Thyroid gland (tissue), 4 donors: ENCODE measurements around the gene MAN2A2. TPM values are rescaled to one million over a fixed set of nuclear protein-coding genes. Genes with fewer than 3 reads are reported as not detected.

Source experiments
- DNase-seq, 2 donors: peaks; one replicate each; pipeline ENCODE4 v3.0.0-alpha.2; 2019
- H3K27ac ChIP-seq, 3 donors: fragments of 200-600 bp; sonication (generic); 1 replicate in 2 of 3; 2 replicates in 1 of 3; pipeline ENCODE4 v1.5.1; 2016 to 2019; ENCODE audit warnings: mild to moderate bottlenecking in 1 of 3, moderate library complexity in 1 of 3
- H3K27me3 ChIP-seq: fragments of 200-600 bp; sonication (generic); one replicate; pipeline ENCODE4 v1.5.1; 2019
- H3K36me3 ChIP-seq, 2 donors: fragments of 200-600 bp; sonication (generic); one replicate each; pipeline ENCODE4 v1.5.1; 2016 to 2019
- H3K4me1 ChIP-seq, 2 donors: fragments of 200-600 bp; sonication (generic); one replicate each; pipeline ENCODE4 v1.5.1; 2017 to 2019
- H3K4me3 ChIP-seq, 3 donors: fragments of 200-600 bp; sonication (generic); replicated peaks in 1 of 3; 1 replicate in 2 of 3; 2 replicates in 1 of 3; pipeline ENCODE4 v1.5.1; 2016; ENCODE audit warnings: mild to moderate bottlenecking in 1 of 3
- H3K9me3 ChIP-seq: fragments of 200-600 bp; sonication (generic); one replicate; pipeline ENCODE4 v1.5.1; 2017
- CTCF ChIP-seq, 6 experiments: fragments of 200-600 bp in 3 of 6; fragments of 450-650 bp in 3 of 6; sonication (generic) in 3 of 6; IDR thresholded peaks; one replicate each; pipeline ENCODE4 v1.5.1; 2016 to 2019; ENCODE audit warnings: antibody characterized with exemption in 6 of 6, mild to moderate bottlenecking in 2 of 6, inconsistent platforms in 1 of 6, moderate library complexity in 1 of 6
- POLR2A ChIP-seq, 2 donors: fragments of 450-650 bp; IDR thresholded peaks; one replicate each; pipeline ENCODE4 v1.6.1; 2017; ENCODE audit warnings: antibody characterized with exemption in 2 of 2, mild to moderate bottlenecking in 2 of 2, moderate library complexity in 1 of 2
- WGBS, 2 donors: methylation state at CpG; one replicate each; pipeline ENCODE4 v1.1.5; 2017; 5-methylcytosine and 5-hydroxymethylcytosine counted together
- intact Hi-C: fragments of 100-400 bp; cut with DNase I; formaldehyde crosslinking; loops from one replicate; pipeline ENCODE4 v1.15.1; 2023
- small RNA-seq: library from RNA; depleted of rRNA; stranded (forward); fragments of <200 nt; gene quantifications from one replicate; pipeline ENCODE3, GENCODE V24; 2016
- total RNA-seq, 4 donors: library from RNA; depleted of rRNA; stranded (reverse); fragments of >200 nt; gene quantifications; one replicate each; pipeline ENCODE4 v1.2.3, GENCODE V29; 2016

MAN2A2 gene
- total RNA-seq, 4 donors from 2014 or later: 30.1 to 129 (median 58.9) TPM

GRCh38 chr15:90966262-90966661 lies 63.2 kb downstream of the MAN2A2 start:
- Histone ChIP-seq H3K27me3 (no peaks in the 10 kb centered on the region), H3K36me3 (peaks cover 3 to 11% of the 10 kb centered on the region in 2 donors), H3K4me1 (no peaks in the 10 kb centered on the region), H3K27ac (no peak overlapping the region), H3K4me3 (no peak overlapping the region), H3K9me3 (no peaks in the 10 kb centered on the region)
- intact Hi-C loops: no loop called here
- TF ChIP-seq POLR2A (IDR thresholded peaks at IDR 0.05) (no peak), CTCF (IDR thresholded peaks at IDR 0.05) (no peak)
- WGBS, 2 donors: 89 to 92% methylated on average over 9 of the region's 9 CpGs
- DNase-seq: no peak

GRCh38 chr15:90967206-90967605 lies 64.1 kb downstream of the MAN2A2 start:
- H3K4me3 ChIP-seq: no peak overlapping the region
- peaks cover 0 to 3% of the 10 kb centered on the region in 2 donors for H3K36me3 ChIP-seq
- H3K4me1 ChIP-seq: no peaks in the 10 kb centered on the region
- WGBS, 2 donors: 95 to 98% methylated on average over 5 of the region's 5 CpGs
- TF ChIP-seq POLR2A (IDR thresholded peaks at IDR 0.05) (no peak), CTCF (IDR thresholded peaks at IDR 0.05) (no peak)
- no peak for DNase-seq
- H3K27me3 ChIP-seq: no peaks in the 10 kb centered on the region
- intact Hi-C loops: no loop called here
- no peak overlapping the region for H3K27ac ChIP-seq
- no peaks in the 10 kb centered on the region for H3K9me3 ChIP-seq

- no peaks in the 10 kb centered on the region for H3K27me3 ChIP-seq
- DNase-seq: no peak
- H3K4me3 ChIP-seq: no peak overlapping the region
- no peak overlapping the region for H3K27ac ChIP-seq
- no peak for TF ChIP-seq CTCF (IDR thresholded peaks at IDR 0.05)
- no peaks in the 10 kb centered on the region for H3K4me1 ChIP-seq
- intact Hi-C loops: no loop called here
- H3K9me3 ChIP-seq: no peaks in the 10 kb centered on the region
- 100% methylated on average over 1 of the region's 1 CpG for WGBS, 2 donors
- no peaks in the 10 kb centered on the region for H3K36me3 ChIP-seq
These were observed 65.3 kb downstream of the MAN2A2 start for GRCh38 chr15:90968434-90968833.

GRCh38 chr15:90970274-90970673 lies 67.2 kb downstream of the MAN2A2 start:
- H3K27ac ChIP-seq: no peak overlapping the region
- H3K4me1 ChIP-seq: no peaks in the 10 kb centered on the region
- no peaks in the 10 kb centered on the region for H3K36me3 ChIP-seq
- H3K4me3 ChIP-seq: no peak overlapping the region
- no peaks in the 10 kb centered on the region for H3K9me3 ChIP-seq
- TF ChIP-seq POLR2A (IDR thresholded peaks at IDR 0.05): no peak
- no peak for TF ChIP-seq CTCF (IDR thresholded peaks at IDR 0.05)
- WGBS, 2 donors: 96 to 97% methylated on average over 7 of the region's 7 CpGs
- DNase-seq: no peak
- intact Hi-C loops: no loop called here
- no peaks in the 10 kb centered on the region for H3K27me3 ChIP-seq

GRCh38 chr15:90972133-90972532 lies 69.0 kb downstream of the MAN2A2 start:
- TF ChIP-seq POLR2A (IDR thresholded peaks at IDR 0.05) (no peak), CTCF (IDR thresholded peaks at IDR 0.05) (no peak)
- Histone ChIP-seq H3K27me3 (no peaks in the 10 kb centered on the region), H3K4me3 (no peak overlapping the region), H3K4me1 (no peaks in the 10 kb centered on the region), H3K27ac (no peak overlapping the region), H3K36me3 (no peaks in the 10 kb centered on the region), H3K9me3 (no peaks in the 10 kb centered on the region)
- no peak for DNase-seq
- intact Hi-C loops: no loop called here
- 96 to 97% methylated on average over 5 of the region's 5 CpGs for WGBS, 2 donors

Small RNA genes lying within 50 kb of the gene (small RNA-seq; reads per million reads assigned to genes)
- gene RN7SL363P: not detected

Other genes starting within 250 kb of the MAN2A2 start
- 1 to 10 TPM in 3 of 4 donors, under 1 TPM in 1; 0.67 to 1.3 (median 1.2) TPM for gene BLM, start 186.0 kb upstream of the MAN2A2 start, total RNA-seq
- gene FURIN, start 34.7 kb upstream of the MAN2A2 start, total RNA-seq: 100 to 1,000 TPM in 2 of 4 donors, 10 to 100 TPM in 2; 88.6 to 128 (median 102) TPM
- gene FES, start 18.8 kb upstream of the MAN2A2 start, total RNA-seq: 10 to 100 TPM; 34.1 to 44.5 (median 36.0) TPM
- 10 to 100 TPM; 13.3 to 25.7 (median 18.0) TPM for gene HDDC3, start 29.2 kb downstream of the MAN2A2 start, total RNA-seq
- gene UNC45A, start 32.0 kb downstream of the MAN2A2 start, total RNA-seq: 10 to 100 TPM; 26.3 to 59.3 (median 43.9) TPM
- gene RCCD1, start 51.6 kb downstream of the MAN2A2 start, total RNA-seq: 10 to 100 TPM in 2 of 4 donors, 1 to 10 TPM in 2; 7.6 to 15.2 (median 9.9) TPM
- 10 to 100 TPM in 1 of 4 donors, 1 to 10 TPM in 3; 3.6 to 12.9 (median 7.2) TPM for gene PRC1, start 91.2 kb downstream of the MAN2A2 start, total RNA-seq
- 10 to 100 TPM in 3 of 4 donors, 1 to 10 TPM in 1; 7.4 to 13.9 (median 12.4) TPM for gene VPS33B, start 119.3 kb downstream of the MAN2A2 start, total RNA-seq
- gene SV2B, start 197.0 kb downstream of the MAN2A2 start, total RNA-seq: 1 to 10 TPM in 3 of 4 donors, under 1 TPM in 1; 0.83 to 3.9 (median 2.2) TPM